K562 (cell line): ENCODE data around the gene FAM227B. TPM values are rescaled to one million over a fixed set of nuclear protein-coding genes. Genes with fewer than 3 reads are reported as not detected.

Source experiments
- ATAC-seq: fragments of 200-7000 bp; cut with Tn5 transposase; 3 replicates; pipeline ENCODE4 v1.9.1; 2020; ENCODE audit warnings: moderate library complexity
- BruUV-seq: library from RNA; stranded (reverse); fragments of 400-500 nt; replicated peaks from 2 replicates; lab custom pipeline; 2021; lab: Mats Ljungman, UMichigan
- CTCF ChIA-PET: fragments of 300-600 bp; formaldehyde crosslinking; extraction: SDS; loops from one replicate; lab custom pipeline; 2021; ENCODE audit warnings: low intra/inter-chr PET ratio; lab: Yijun Ruan, JAX
- POLR2A ChIA-PET: fragments of 300-600, 350-650 bp; sonication (Branson Sonifier 250); formaldehyde crosslinking; extraction: SDS; loops from one replicate; lab custom pipeline; 2021; ENCODE audit warnings: antibody characterized with exemption, inconsistent platforms; lab: Yijun Ruan, JAX
- DNase-seq, 4 experiments: peaks; one replicate each; pipeline versions ENCODE4 v3.0.0 to v3.0.0-alpha.2; 2011 to 2018; ENCODE audit warnings: low spot score in 3 of 4, mixed read lengths in 3 of 4; ENCODE audit errors: extremely low read depth in 1 of 4
- FAIRE-seq: peaks from 2 replicates; lab custom pipeline; 2011; peaks lifted over from hg19 to GRCh38; lab: Jason Lieb, UNC
- H2AFZ ChIP-seq: 2 replicates; pipeline ENCODE4 v1.6.0; 2011; ENCODE audit warnings: low read depth, low read length, control low read depth, inconsistent platforms
- H3K27ac ChIP-seq: fragments of 200-600 bp; 3 replicates; pipeline ENCODE4 v1.8.0; 2011; ENCODE audit warnings: low read depth, mild to moderate bottlenecking, control low read depth, inconsistent platforms, low read length, moderate library complexity, mixed read lengths; ENCODE audit errors: extremely low read depth
- H3K27me3 ChIP-seq, 2 experiments: fragments of 300-600 bp in 1 of 2; 2 replicates in 1 of 2; 3 replicates in 1 of 2; pipeline versions ENCODE4 v1.6.0 to v1.8.0; 2011; ENCODE audit warnings: inconsistent platforms in 2 of 2, low read length in 2 of 2, mild to moderate bottlenecking in 1 of 2, mixed read lengths in 1 of 2, moderate library complexity in 1 of 2; ENCODE audit not compliant: control insufficient read depth in 2 of 2, insufficient read depth in 2 of 2
- H3K36me3 ChIP-seq: fragments of 300-600 bp; 3 replicates; pipeline ENCODE4 v1.8.0; 2011; ENCODE audit warnings: mild to moderate bottlenecking, low read length, inconsistent platforms; ENCODE audit not compliant: control insufficient read depth, insufficient read depth
- H3K4me1 ChIP-seq, 2 experiments: fragments of 200-600 bp in 1 of 2; replicated peaks in 1 of 2; 2 replicates in 1 of 2; 3 replicates in 1 of 2; pipeline versions ENCODE4 v1.5.1 to v1.8.0; 2011; ENCODE audit warnings: inconsistent platforms in 2 of 2, low read length in 2 of 2, mild to moderate bottlenecking in 1 of 2, mixed read lengths in 1 of 2, moderate library complexity in 1 of 2; ENCODE audit not compliant: control insufficient read depth in 2 of 2, insufficient read depth in 2 of 2
- H3K4me2 ChIP-seq: 2 replicates; pipeline ENCODE4 v1.6.1; 2011; ENCODE audit warnings: low read length, control low read depth, inconsistent platforms, mixed read lengths; ENCODE audit not compliant: insufficient read depth
- H3K4me3 ChIP-seq: fragments of 200-600 bp; sonication (generic), shearing (Covaris generic); 2 replicates; pipeline ENCODE4 v1.5.1; 2016; ENCODE audit warnings: control low read depth, inconsistent platforms
- H3K79me2 ChIP-seq: fragments of 200-600 bp; 3 replicates; pipeline ENCODE4 v1.8.0; 2011; ENCODE audit warnings: low read length, inconsistent platforms; ENCODE audit not compliant: control insufficient read depth, insufficient read depth
- H3K9ac ChIP-seq, 2 experiments: 2 replicates each; pipeline versions ENCODE4 v1.6.0 to v1.6.1; 2011; ENCODE audit warnings: low read depth in 2 of 2, low read length in 2 of 2, control low read depth in 1 of 2, inconsistent platforms in 1 of 2, mild to moderate bottlenecking in 1 of 2, mixed read lengths in 1 of 2; ENCODE audit not compliant: insufficient read depth in 1 of 2
- H3K9me1 ChIP-seq: one replicate; pipeline ENCODE4 v1.6.0; 2011; ENCODE audit warnings: inconsistent platforms, mild to moderate bottlenecking, low read length, moderate library complexity; ENCODE audit not compliant: control insufficient read depth, insufficient read depth
- H3K9me3 ChIP-seq: replicated peaks from 2 replicates; pipeline ENCODE4 v1.5.1; 2011; ENCODE audit warnings: low read depth, low read length, inconsistent platforms; ENCODE audit not compliant: control insufficient read depth, insufficient read depth
- H4K20me1 ChIP-seq: replicated peaks from 2 replicates; pipeline ENCODE4 v1.6.1; 2011; ENCODE audit warnings: low read length, inconsistent platforms, mixed read lengths; ENCODE audit not compliant: control insufficient read depth, insufficient read depth
- HNRNPLL ChIP-seq: fragments of 200-400 bp; formaldehyde crosslinking; IDR thresholded peaks from 2 replicates; pipeline ENCODE4 v1.6.1; 2017; ENCODE audit warnings: low read length, low read depth, mild to moderate bottlenecking; ENCODE audit not compliant: poor library complexity, severe bottlenecking
- TFAP4 ChIP-seq: sonication (generic); formaldehyde crosslinking; IDR thresholded peaks from 2 replicates; pipeline ENCODE4 v1.8.0; 2022; ENCODE audit warnings: missing genetic modification reagents, mild to moderate bottlenecking, moderate library complexity, borderline replicate concordance
- ZBTB11 ChIP-seq, 3 experiments: fragments of 200-800 bp in 1 of 3; fragments of 250-450 bp in 1 of 3; fragments of 450-650 bp in 1 of 3; sonication (Bioruptor Pico) in 1 of 3; sonication (Bioruptor generic) in 1 of 3; formaldehyde crosslinking in 1 of 3; IDR thresholded peaks; 2 replicates each; pipeline versions ENCODE4 v1.6.1 to v1.8.0; 2016 to 2022; ENCODE audit warnings: mild to moderate bottlenecking in 2 of 3, missing genetic modification characterization in 2 of 3, missing compliant biosample characterization in 1 of 3, moderate library complexity in 1 of 3
- WGBS: fragments of 100-300 bp; shearing (Covaris generic); methylation state at CpG from one replicate; pipeline ENCODE4 v1.1.6; 2016; ENCODE audit warnings: low coverage, mixed read lengths; ENCODE audit not compliant: insufficient coverage; ENCODE audit errors: missing lambda C conversion rate; 5-methylcytosine and 5-hydroxymethylcytosine counted together
- in situ Hi-C: fragments of 300-500 bp; cut with MboI; formaldehyde crosslinking; loops from 4 replicates; pipeline ENCODE4 v1.15.0; 2018; ENCODE audit warnings: inconsistent platforms, mixed read lengths
- intact Hi-C: fragments of 100-400 bp; cut with micrococcal nuclease; formaldehyde crosslinking; loops from 2 replicates; pipeline ENCODE4 v1.14.2; 2022
- polyA plus RNA-seq, 8 experiments: library from polyadenylated mRNA; depleted of rRNA in 4 of 8; stranded (reverse) in 5 of 8; unstranded in 3 of 8; fragments of >200 nt; fragmentation: Nextera tagmentation in 2 of 8; fragmentation: Illumina TruSeq in 1 of 8; extraction: Ambion mirVana in 2 of 8; extraction: Trizol in 1 of 8; gene quantifications; 2 replicates each; pipeline versions ENCODE4 v1.2.1 to v1.2.3, GENCODE V29; 2011 to 2014; ENCODE audit warnings: inconsistent platforms in 1 of 8, missing spikeins in 1 of 8
- total RNA-seq, 7 experiments: library from RNA; depleted of rRNA in 6 of 7; stranded (reverse); fragments of >200 nt in 6 of 7; fragmentation: Illumina TruSeq in 2 of 7; extraction: Trizol in 2 of 7; gene quantifications; 2 replicates each; pipeline versions ENCODE4 v1.2.1 to v1.2.3, GENCODE V29; 2011 to 2021; ENCODE audit warnings: low replicate concordance in 1 of 7

Gene FAM227B
- total and polyA plus RNA-seq, 9 of the 15 experiments (the other 6 are each of a cell fraction or from before 2014, with no cell fraction given), result 5.1 to 12.5 (median 11.2) TPM

DNA sequence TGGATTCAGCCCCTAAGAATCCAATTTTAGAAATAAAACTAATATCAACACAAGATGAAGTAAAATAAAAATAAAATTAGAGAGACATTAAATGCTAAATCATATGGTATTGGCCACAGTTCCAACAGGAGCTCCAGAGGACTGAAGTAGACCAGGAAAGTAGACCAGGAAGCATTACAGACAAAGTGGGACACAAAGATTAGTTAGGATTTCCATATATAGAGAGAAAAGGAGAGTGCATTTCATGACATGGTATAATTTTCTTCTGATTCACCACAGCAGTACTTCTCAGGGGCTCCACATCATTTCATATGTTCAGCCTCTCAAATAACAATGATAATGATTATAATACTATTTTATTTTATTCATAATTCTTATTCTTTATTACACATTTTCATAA, 179.3 kb downstream of the FAM227B start (continued):
- TF ChIP-seq HNRNPLL, result no peak

- H3K4me3 ChIP-seq, result no peak overlapping the region
- FAIRE-seq (no peak), ATAC-seq (no peak), DNase-seq (no peak)
- no peaks in the 10 kb centered on the region for H3K27me3 ChIP-seq
- H3K4me2 ChIP-seq, result no peak overlapping the region
- no peaks in the 10 kb centered on the region for H3K9me3 ChIP-seq
- in situ Hi-C loops (no loop called here), intact Hi-C loops (no loop called here)
- no peaks in the 10 kb centered on the region for H3K79me2 ChIP-seq
- no peak overlapping the region for H3K9ac ChIP-seq
- H3K27ac ChIP-seq, result no peak overlapping the region; the same call in 2 of the 3 replicates
- peaks cover 0 to 3% of the 10 kb centered on the region in 2 experiments; a peak in 1 of 5 replicates for H3K4me1 ChIP-seq
- WGBS, result 4% methylated on average over 5 of the region's 5 CpGs
- TF ChIP-seq TFAP4 (CRISPR knock-in tag) (no peak), ZBTB11 (CRISPR knock-in tag; IDR thresholded peaks at IDR 0.05) (0 out of 6 replicates have a peak, but pooled peaks of 1 of the 3 experiments have one; percentile 8)
- ChIA-PET CTCF (no interaction called here), POLR2A (no interaction called here)
- H2AFZ ChIP-seq, result peak overlapping the region; percentile 78; the same call in 1 of the 2 replicates
- BruUV-seq, result no TSS peak
- no peaks in the 10 kb centered on the region for H4K20me1 ChIP-seq
- no peaks in the 10 kb centered on the region for H3K36me3 ChIP-seq
- H3K9me1 ChIP-seq, result no peaks in the 10 kb centered on the region
These were observed 180.8 kb downstream of the FAM227B start for GRCh38 chr15:49439678-49440395.
